Panc1 (cell line): Measurements from ENCODE around the gene TNRC6A. TPM values are rescaled to one million over a fixed set of nuclear protein-coding genes. Genes with fewer than 3 reads are reported as not detected.

Experiments
- ATAC-seq: fragments of 200-7000 bp; cut with Tn5 transposase; 2 replicates; pipeline ENCODE4 v1.9.1; 2020; ENCODE audit warnings: mild to moderate bottlenecking, moderate library complexity
- BruUV-seq: library from RNA; stranded (reverse); fragments of 400-500 nt; replicated peaks from 2 replicates; lab custom pipeline; 2021; lab: Mats Ljungman, UMichigan
- CTCF ChIA-PET: fragments of 300-600 bp; sonication (Branson Sonifier 250); formaldehyde crosslinking; loops from one replicate; lab custom pipeline; 2022; ENCODE audit warnings: antibody characterized with exemption; lab: Charles Lee
- POLR2A ChIA-PET: fragments of 300-600 bp; sonication (Branson Sonifier 250); formaldehyde crosslinking; loops from one replicate; lab custom pipeline; 2022; ENCODE audit warnings: antibody characterized with exemption; lab: Charles Lee
- DNase-seq: peaks from one replicate; pipeline ENCODE4 v3.0.0-alpha.2; 2010; ENCODE audit warnings: low read depth, low spot score
- H3K27ac ChIP-seq: 2 replicates; pipeline ENCODE4 v1.5.1; 2011; ENCODE audit warnings: mild to moderate bottlenecking, low read length, inconsistent platforms
- H3K27me3 ChIP-seq: fragments of 200-500 bp; sonication (Bioruptor generic); 2 replicates; pipeline ENCODE4 v1.6.0; 2014; ENCODE audit warnings: low read length, inconsistent platforms; ENCODE audit not compliant: control insufficient read depth, insufficient read depth
- H3K36me3 ChIP-seq: fragments of 200-500 bp; sonication (Bioruptor generic); 2 replicates; pipeline ENCODE4 v1.5.1; 2014; ENCODE audit warnings: inconsistent platforms, mild to moderate bottlenecking, low read length, moderate library complexity; ENCODE audit not compliant: control insufficient read depth, insufficient read depth
- H3K4me1 ChIP-seq: 2 replicates; pipeline ENCODE4 v1.5.1; 2011; ENCODE audit warnings: inconsistent platforms, mild to moderate bottlenecking, low read length, moderate library complexity; ENCODE audit not compliant: control insufficient read depth, insufficient read depth
- H3K4me3 ChIP-seq, 2 experiments: 2 replicates each; pipeline ENCODE4 v1.5.1; 2011 to 2012; ENCODE audit warnings: low read depth in 2 of 2, low read length in 2 of 2, mild to moderate bottlenecking in 2 of 2, inconsistent platforms in 1 of 2, moderate library complexity in 1 of 2
- H3K9me3 ChIP-seq: fragments of 200-500 bp; sonication (Bioruptor generic); 2 replicates; pipeline ENCODE4 v1.5.1; 2014; ENCODE audit warnings: low read depth, mild to moderate bottlenecking, inconsistent platforms, low read length, moderate library complexity; ENCODE audit not compliant: control insufficient read depth, insufficient read depth
- CTCF ChIP-seq: fragments of 450-650 bp; IDR thresholded peaks from 2 replicates; pipeline ENCODE4 v1.5.1; 2017; ENCODE audit warnings: mild to moderate bottlenecking
- POLR2AphosphoS5 ChIP-seq: IDR thresholded peaks from 2 replicates; pipeline ENCODE4 v1.6.1; 2012; ENCODE audit warnings: mild to moderate bottlenecking, low read depth, low read length, moderate library complexity
- REST ChIP-seq, 2 experiments: IDR thresholded peaks; 2 replicates each; pipeline ENCODE4 v1.6.1; 2011 to 2012; ENCODE audit warnings: low read depth in 2 of 2, control low read depth in 1 of 2, low read length in 1 of 2, mild to moderate bottlenecking in 1 of 2, moderate library complexity in 1 of 2; ENCODE audit not compliant: insufficient read depth in 1 of 2
- SIN3A ChIP-seq: IDR thresholded peaks from 2 replicates; pipeline ENCODE4 v1.6.1; 2012; ENCODE audit warnings: low read depth, mild to moderate bottlenecking, low read length, moderate library complexity, borderline replicate concordance; ENCODE audit not compliant: insufficient read depth
- TCF7L2 ChIP-seq: IDR thresholded peaks from 2 replicates; pipeline ENCODE4 v1.6.1; 2011; ENCODE audit warnings: mild to moderate bottlenecking, low read depth, low read length, inconsistent platforms
- in situ Hi-C: cut with HindIII; loops from 2 replicates; pipeline ENCODE4 v1.10.0; 2016; ENCODE audit warnings: low sequenced_read_pairs, low pct_unique_long_range_greater_than_20kb
- intact Hi-C: fragments of 100-400 bp; cut with micrococcal nuclease; formaldehyde crosslinking; loops from one replicate; pipeline ENCODE4 v1.10.0; 2022; ENCODE audit not compliant: unreplicated experiment
- total RNA-seq: library from RNA; stranded (reverse); gene quantifications from one replicate; pipeline ENCODE4 v1.2.1, GENCODE V29; 2021; ENCODE audit not compliant: unreplicated experiment

Gene TNRC6A
- total RNA-seq, 1 experiment from 2014 or later: 53.6 TPM

GRCh38 chr16:24696699-24697098 is 32.8 kb upstream of the TNRC6A start:
- Histone ChIP-seq H3K27me3 (no peaks in the 10 kb centered on the region), H3K9me3 (no peaks in the 10 kb centered on the region; the same call in 1 of the 2 replicates), H3K4me1 (peaks cover 21% of the 10 kb centered on the region), H3K36me3 (no peaks in the 10 kb centered on the region), H3K27ac (peak overlapping the region; percentile 99; the same call in 1 of the 2 replicates), H3K4me3 (no peak overlapping the region)
- ChIA-PET CTCF (no interaction called here), POLR2A (no interaction called here)
- no peak for TF ChIP-seq CTCF
- TF ChIP-seq TCF7L2: no peak
- TF ChIP-seq REST (IDR thresholded peaks at IDR 0.05; ENCODE audit: insufficient read depth in 1 of 2, low read depth in 2 of 2, low read length in 1 of 2): no peak
- no peak for TF ChIP-seq POLR2AphosphoS5
- no peak for TF ChIP-seq SIN3A
- ATAC-seq (no peak), DNase-seq (no peak)
- in situ Hi-C loops: no loop called here
- intact Hi-C loops: no loop called here
- no TSS peak for BruUV-seq

- H3K36me3 ChIP-seq: no peaks in the 10 kb centered on the region
- intact Hi-C loops (no loop called here), in situ Hi-C loops (no loop called here)
- no peaks in the 10 kb centered on the region; the same call in 1 of the 2 replicates for H3K9me3 ChIP-seq
- H3K27ac ChIP-seq: peak overlapping the region; percentile 99
- no peak for DNase-seq
- no peak overlapping the region for H3K4me3 ChIP-seq
- peaks cover 30% of the 10 kb centered on the region for H3K4me1 ChIP-seq
- no peak for TF ChIP-seq REST (IDR thresholded peaks at IDR 0.05; ENCODE audit: insufficient read depth in 1 of 2, low read depth in 2 of 2, low read length in 1 of 2)
- no peak for TF ChIP-seq SIN3A
- TF ChIP-seq TCF7L2: no peak
- no peak for TF ChIP-seq CTCF
- no peak for TF ChIP-seq POLR2AphosphoS5
- H3K27me3 ChIP-seq: no peaks in the 10 kb centered on the region
- ChIA-PET POLR2A (no interaction called here), CTCF (no interaction called here)
- no TSS peak for BruUV-seq
- no peak for ATAC-seq
Measured at GRCh38 chr16:24698308-24698707, 31.1 kb upstream of the TNRC6A start.
